Uterus (tissue), 2 donors: ENCODE results near the gene CYP27C1.
"Not testable (repeated sequence)": the region's sequence is repeated elsewhere in the genome, so short reads cannot be mapped to it uniquely, and the experiment has no call there.

Experiments
- CTCF ChIP-seq, 4 experiments: fragments of 200-600 bp in 2 of 4; fragments of 450-650 bp in 2 of 4; sonication (generic) in 2 of 4; IDR thresholded peaks; one replicate each; pipeline ENCODE4 v1.5.1; 2016 to 2019; ENCODE audit warnings: antibody characterized with exemption in 4 of 4, mild to moderate bottlenecking in 2 of 4, moderate library complexity in 1 of 4
- POLR2A ChIP-seq, 2 donors: fragments of 450-650 bp; IDR thresholded peaks; one replicate each; pipeline ENCODE4 v1.6.1; 2016; ENCODE audit warnings: antibody characterized with exemption in 2 of 2, mild to moderate bottlenecking in 1 of 2, moderate library complexity in 1 of 2

- not testable (repeated sequence) for TF ChIP-seq CTCF, POLR2A (IDR thresholded peaks at IDR 0.05)
Measured at GRCh38 chr2:127163090-127163406, 57.1 kb downstream of the CYP27C1 start.
